ENCODE measurements around the gene PPP2R3B. TPM values are rescaled to one million over a fixed set of nuclear protein-coding genes. Genes with fewer than 3 reads are reported as not detected.

The PPP2R3B gene
- total RNA-seq, 4 donors from 2014 or later, result 37.6 to 106 (median 46.6) TPM

GRCh38 chrX:340121-340520, 46.6 kb downstream of the PPP2R3B start:
- 90 to 94% methylated on average over 12 to 21 of the region's 24 CpGs for WGBS, 2 donors
- no peak for DNase-seq (ENCODE audit: low spot score in 2 of 2)

GRCh38 chrX:338836-339400, 47.8 kb downstream of the PPP2R3B start:
- no peak overlapping the region for H3K4me3 ChIP-seq (ENCODE audit: low read depth, poor library complexity, severe bottlenecking)
- no peak for DNase-seq (ENCODE audit: low spot score in 2 of 2)
- 95% methylated on average over 36 to 41 of the region's 44 CpGs for WGBS, 2 donors
- intact Hi-C loops (cut with DNase I; ENCODE audit: low total_unique reads), result no loop called here
- TF ChIP-seq CTCF (IDR thresholded peaks at IDR 0.05), result no peak
- no peak for TF ChIP-seq POLR2A (IDR thresholded peaks at IDR 0.05)

More at GRCh38 chrX:340121-340520, 46.6 kb downstream of the PPP2R3B start:
- TF ChIP-seq CTCF (IDR thresholded peaks at IDR 0.05), result no peak
- no peak for TF ChIP-seq POLR2A (IDR thresholded peaks at IDR 0.05)
- H3K4me3 ChIP-seq (ENCODE audit: low read depth, poor library complexity, severe bottlenecking), result no peak overlapping the region
- intact Hi-C loops (cut with DNase I; ENCODE audit: low total_unique reads), result no loop called here

- intact Hi-C loops (cut with DNase I; ENCODE audit: low total_unique reads), result no loop called here
- 91 to 93% methylated on average over 52 to 53 of the region's 53 CpGs for WGBS, 2 donors
- DNase-seq (ENCODE audit: low spot score in 2 of 2), result no peak
- H3K4me3 ChIP-seq (ENCODE audit: low read depth, poor library complexity, severe bottlenecking), result no peak overlapping the region
- no peak for TF ChIP-seq POLR2A (IDR thresholded peaks at IDR 0.05)
- TF ChIP-seq CTCF (IDR thresholded peaks at IDR 0.05), result no peak
These were observed 48.3 kb downstream of the PPP2R3B start for GRCh38 chrX:338281-338835.

- WGBS, 2 donors, result 82 to 83% methylated on average over 24 to 38 of the region's 38 CpGs
- H3K4me3 ChIP-seq (ENCODE audit: low read depth, poor library complexity, severe bottlenecking), result no peak overlapping the region
- TF ChIP-seq POLR2A (IDR thresholded peaks at IDR 0.05) (no peak), CTCF (IDR thresholded peaks at IDR 0.05) (no peak)
- intact Hi-C loops (cut with DNase I; ENCODE audit: low total_unique reads), result no loop called here
- no peak for DNase-seq (ENCODE audit: low spot score in 2 of 2)
These were observed 49.3 kb downstream of the PPP2R3B start for GRCh38 chrX:337331-337831.

GRCh38 chrX:336227-336626, 50.5 kb downstream of the PPP2R3B start:
- DNase-seq (ENCODE audit: low spot score in 2 of 2), result no peak
- intact Hi-C loops (cut with DNase I; ENCODE audit: low total_unique reads), result no loop called here
- H3K4me3 ChIP-seq (ENCODE audit: low read depth, poor library complexity, severe bottlenecking), result no peak overlapping the region
- TF ChIP-seq CTCF (IDR thresholded peaks at IDR 0.05) (no peak), POLR2A (IDR thresholded peaks at IDR 0.05) (no peak)
- 90 to 91% methylated on average over 21 of the region's 21 CpGs for WGBS, 2 donors
